GM23338 (cell line): ENCODE measurements around the gene HCN2. TPM values are rescaled to one million over a fixed set of nuclear protein-coding genes. Genes with fewer than 3 reads are reported as not detected.

Source experiments
- ATAC-seq: fragments of 200-7000 bp; cut with Tn5 transposase; 3 replicates; pipeline ENCODE4 v1.9.1; 2020
- DNase-seq: peaks from one replicate; pipeline ENCODE4 v3.0.0-alpha.2; 2015; ENCODE audit warnings: low spot score
- H2AFZ ChIP-seq: fragments of 200-600 bp; sonication (generic); 2 replicates; pipeline ENCODE4 v1.8.0; 2016; ENCODE audit warnings: antibody characterized with exemption, mild to moderate bottlenecking, moderate library complexity
- H3F3A ChIP-seq: fragments of 200-600 bp; sonication (generic); replicated peaks from 2 replicates; pipeline ENCODE4 v1.8.0; 2017; ENCODE audit warnings: antibody characterized with exemption, mixed run types, low read depth
- H3K27ac ChIP-seq: fragments of 200-600 bp; sonication (generic); 2 replicates; pipeline ENCODE4 v1.6.1; 2016; ENCODE audit warnings: low read depth
- H3K27me3 ChIP-seq: fragments of 200-600 bp; sonication (generic); 2 replicates; pipeline ENCODE4 v1.8.0; 2016; ENCODE audit warnings: mild to moderate bottlenecking, mixed run types, moderate library complexity; ENCODE audit not compliant: insufficient read depth
- H3K36me3 ChIP-seq: fragments of 200-600 bp; sonication (generic); 2 replicates; pipeline ENCODE4 v1.8.0; 2016; ENCODE audit warnings: mild to moderate bottlenecking; ENCODE audit not compliant: insufficient read depth
- H3K4me1 ChIP-seq: fragments of 200-600 bp; sonication (generic); 2 replicates; pipeline ENCODE4 v1.8.0; 2016; ENCODE audit warnings: mild to moderate bottlenecking, moderate library complexity; ENCODE audit not compliant: insufficient read depth
- H3K4me2 ChIP-seq: fragments of 200-600 bp; sonication (generic); 2 replicates; pipeline ENCODE4 v1.7.1; 2017; ENCODE audit warnings: mixed run types
- H3K4me3 ChIP-seq: fragments of 200-600 bp; sonication (generic); 2 replicates; pipeline ENCODE4 v1.6.1; 2016; ENCODE audit warnings: mixed run types
- H3K79me2 ChIP-seq: fragments of 200-600 bp; sonication (generic); replicated peaks from 2 replicates; pipeline ENCODE4 v1.8.0; 2017; ENCODE audit warnings: mild to moderate bottlenecking; ENCODE audit not compliant: insufficient read depth
- H3K9me2 ChIP-seq: fragments of 200-600 bp; sonication (generic); 2 replicates; pipeline ENCODE4 v1.8.0; 2017; ENCODE audit not compliant: insufficient read depth
- H4K20me1 ChIP-seq: fragments of 200-600 bp; sonication (generic); replicated peaks from 2 replicates; pipeline ENCODE4 v1.8.0; 2017; ENCODE audit warnings: mild to moderate bottlenecking; ENCODE audit not compliant: insufficient read depth
- H3K27ac Mint-ChIP-seq: 2 replicates; pipeline ENCODE4 v1.8.0; 2020; ENCODE audit warnings: inconsistent platforms, mild to moderate bottlenecking, moderate library complexity, mixed read lengths
- H3K27me3 Mint-ChIP-seq: 3 replicates; pipeline ENCODE4 v1.8.0; 2022; ENCODE audit warnings: low read depth, mild to moderate bottlenecking, moderate library complexity, mixed read lengths, inconsistent platforms; ENCODE audit not compliant: insufficient read depth, poor library complexity
- H3K36me3 Mint-ChIP-seq: 3 replicates; pipeline ENCODE4 v1.8.0; 2021; ENCODE audit warnings: low read depth, mild to moderate bottlenecking, inconsistent platforms, moderate library complexity, mixed read lengths
- H3K4me1 Mint-ChIP-seq: 3 replicates; pipeline ENCODE4 v1.8.0; 2020; ENCODE audit warnings: mild to moderate bottlenecking, inconsistent platforms, mixed read lengths
- H3K4me3 Mint-ChIP-seq: 3 replicates; pipeline ENCODE4 v1.8.0; 2021; ENCODE audit warnings: moderate library complexity, mild to moderate bottlenecking, inconsistent platforms, mixed read lengths
- H3K9me3 Mint-ChIP-seq: 3 replicates; pipeline ENCODE4 v1.8.0; 2020; ENCODE audit warnings: moderate library complexity, mild to moderate bottlenecking, inconsistent platforms, mixed read lengths
- CREB1 ChIP-seq: fragments of 250-450 bp; sonication (Bioruptor Pico); IDR thresholded peaks from 2 replicates; pipeline ENCODE4 v1.5.0; 2020; ENCODE audit warnings: low read depth, mild to moderate bottlenecking, moderate library complexity
- ETS1 ChIP-seq: IDR thresholded peaks from 2 replicates; pipeline ENCODE4 v1.6.1; 2016; ENCODE audit warnings: antibody characterized with exemption
- EZH2phosphoT487 ChIP-seq: fragments of 200-600 bp; sonication (generic); IDR thresholded peaks from one replicate; pipeline ENCODE4 v1.8.1; 2018; ENCODE audit warnings: antibody characterized with exemption; ENCODE audit not compliant: unreplicated experiment
- NANOG ChIP-seq: IDR thresholded peaks from 2 replicates; pipeline ENCODE4 v1.6.1; 2016; ENCODE audit warnings: antibody characterized with exemption, borderline replicate concordance
- POLR2AphosphoS5 ChIP-seq: IDR thresholded peaks from 2 replicates; pipeline ENCODE4 v1.6.1; 2016; ENCODE audit warnings: antibody characterized with exemption, low read depth
- STAT1 ChIP-seq: IDR thresholded peaks from one replicate; pipeline ENCODE4 v1.6.1; 2016; ENCODE audit warnings: antibody characterized with exemption; ENCODE audit not compliant: unreplicated experiment
- ZNF114 ChIP-seq: fragments of 250-450 bp; sonication (Bioruptor Pico); IDR thresholded peaks from 2 replicates; pipeline ENCODE4 v1.5.0; 2020; ENCODE audit warnings: mild to moderate bottlenecking, moderate library complexity
- ZNF331 ChIP-seq: fragments of 250-450 bp; sonication (Bioruptor Pico); IDR thresholded peaks from 2 replicates; pipeline ENCODE4 v1.5.0; 2020; ENCODE audit warnings: low read depth, mild to moderate bottlenecking, moderate library complexity
- polyA plus RNA-seq: library from polyadenylated mRNA; unstranded; fragments of >200 nt; fragmentation: Nextera tagmentation; extraction: Ambion mirVana; gene quantifications from 2 replicates; pipeline ENCODE4 v1.2.1, GENCODE V29; 2016
- total RNA-seq: library from RNA; depleted of rRNA; stranded (reverse); fragments of >200 nt; shearing (Covaris generic); gene quantifications from 2 replicates; pipeline ENCODE4 v1.2.3, GENCODE V29; 2014
- TF ChIP-seq, protein P1 (sequence below), 2 experiments: fragments of 200-600 bp in 1 of 2; sonication (generic) in 1 of 2; conservative IDR thresholded peaks; 2 replicates each; pipeline versions ENCODE4 v1.5.1 to v1.6.1; 2016 to 2017; ENCODE audit warnings: antibody characterized with exemption in 2 of 2, low read depth in 2 of 2, mild to moderate bottlenecking in 2 of 2, moderate library complexity in 1 of 2
- TF ChIP-seq, protein P2 (sequence below): fragments of 250-450 bp; sonication (Bioruptor Pico); IDR thresholded peaks from 2 replicates; pipeline ENCODE4 v1.5.0; 2020; ENCODE audit warnings: mild to moderate bottlenecking, moderate library complexity

HCN2 gene
- total and polyA plus RNA-seq, 2 experiments from 2014 or later = 0.06 to 2.9 TPM

DNA sequence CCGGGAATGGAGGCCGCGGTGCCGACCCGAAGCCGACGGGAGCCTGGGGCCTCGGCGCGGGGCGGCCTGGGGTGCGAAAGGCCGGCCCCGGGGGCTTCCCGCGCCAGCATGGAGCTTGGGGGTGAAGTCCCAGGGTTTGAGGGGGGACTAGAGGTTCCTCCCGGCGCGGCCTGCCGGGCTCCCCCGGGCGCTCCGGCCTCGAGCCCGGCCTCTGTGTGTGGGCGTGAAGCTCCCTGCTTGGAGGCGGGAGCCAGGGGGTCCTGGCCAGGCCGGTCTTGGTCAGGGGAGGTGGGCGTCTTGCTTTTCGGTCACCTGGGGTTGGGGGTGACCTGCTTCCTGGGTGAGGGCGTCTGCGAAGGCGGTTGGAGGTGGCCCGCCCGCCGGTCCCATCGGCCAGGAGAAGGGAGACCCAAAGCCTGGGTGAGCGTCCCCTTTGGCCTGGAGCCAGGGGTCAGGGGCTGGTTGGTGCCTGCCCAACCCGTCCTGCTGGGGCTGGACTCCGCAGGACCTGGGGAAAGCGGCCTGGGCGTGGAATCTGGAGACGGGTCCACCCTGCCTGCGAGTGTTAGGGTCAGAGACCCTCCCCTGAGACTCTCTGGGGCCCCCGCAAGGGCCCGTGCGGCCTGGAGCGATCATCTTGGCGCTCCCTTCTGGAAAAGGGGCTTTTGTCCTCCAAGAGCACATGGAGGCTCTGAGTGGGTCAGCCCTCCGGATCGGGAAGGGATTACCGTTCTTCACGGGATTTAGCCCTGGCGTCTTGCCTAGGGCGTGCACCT is 16.8 kb upstream of the HCN2 start (continued):
- TF ChIP-seq CREB1 = no peak
- no peak for TF ChIP-seq ZNF331 (CRISPR knock-in tag)
- TF ChIP-seq NANOG = no peak
- no peak for TF ChIP-seq ZNF114 (CRISPR knock-in tag)
- no peak for TF ChIP-seq POLR2AphosphoS5
- TF ChIP-seq, protein P1, sequence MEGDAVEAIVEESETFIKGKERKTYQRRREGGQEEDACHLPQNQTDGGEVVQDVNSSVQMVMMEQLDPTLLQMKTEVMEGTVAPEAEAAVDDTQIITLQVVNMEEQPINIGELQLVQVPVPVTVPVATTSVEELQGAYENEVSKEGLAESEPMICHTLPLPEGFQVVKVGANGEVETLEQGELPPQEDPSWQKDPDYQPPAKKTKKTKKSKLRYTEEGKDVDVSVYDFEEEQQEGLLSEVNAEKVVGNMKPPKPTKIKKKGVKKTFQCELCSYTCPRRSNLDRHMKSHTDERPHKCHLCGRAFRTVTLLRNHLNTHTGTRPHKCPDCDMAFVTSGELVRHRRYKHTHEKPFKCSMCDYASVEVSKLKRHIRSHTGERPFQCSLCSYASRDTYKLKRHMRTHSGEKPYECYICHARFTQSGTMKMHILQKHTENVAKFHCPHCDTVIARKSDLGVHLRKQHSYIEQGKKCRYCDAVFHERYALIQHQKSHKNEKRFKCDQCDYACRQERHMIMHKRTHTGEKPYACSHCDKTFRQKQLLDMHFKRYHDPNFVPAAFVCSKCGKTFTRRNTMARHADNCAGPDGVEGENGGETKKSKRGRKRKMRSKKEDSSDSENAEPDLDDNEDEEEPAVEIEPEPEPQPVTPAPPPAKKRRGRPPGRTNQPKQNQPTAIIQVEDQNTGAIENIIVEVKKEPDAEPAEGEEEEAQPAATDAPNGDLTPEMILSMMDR (conservative IDR thresholded peaks at IDR 0.05; ENCODE audit: low read depth in 2 of 2) = no peak

GRCh38 chr19:573519-573825 is 16.2 kb upstream of the HCN2 start:
- peaks cover 41% of the 10 kb centered on the region for H4K20me1 ChIP-seq
- peak overlapping the region; percentile 96 for H3K4me3 ChIP-seq
- peaks cover 61% of the 10 kb centered on the region for H3K79me2 ChIP-seq
- peak overlapping the region; percentile 100 for H3K4me2 ChIP-seq
- peak overlapping the region; percentile 51; the same call in 1 of the 2 replicates for H3K27ac ChIP-seq
- peaks cover 18% of the 10 kb centered on the region for H3K4me1 ChIP-seq
- Mint-ChIP-seq H3K27me3 (peaks cover 42% of the 10 kb centered on the region), H3K9me3 (peaks cover 16% of the 10 kb centered on the region), H3K4me3 (peak overlapping the region; percentile 90), H3K36me3 (peaks cover 33% of the 10 kb centered on the region), H3K4me1 (peaks cover 29% of the 10 kb centered on the region), H3K27ac (peak overlapping the region; percentile 75)
- no peaks in the 10 kb centered on the region for H3K36me3 ChIP-seq
- peaks cover 15% of the 10 kb centered on the region for H3F3A ChIP-seq
- ATAC-seq = no peak
- no peak overlapping the region for H2AFZ ChIP-seq
- no peaks in the 10 kb centered on the region for H3K9me2 ChIP-seq
- peak; percentile 9 for DNase-seq
- H3K27me3 ChIP-seq = no peaks in the 10 kb centered on the region
- TF ChIP-seq EZH2phosphoT487 = no peak
- TF ChIP-seq, protein P2, sequence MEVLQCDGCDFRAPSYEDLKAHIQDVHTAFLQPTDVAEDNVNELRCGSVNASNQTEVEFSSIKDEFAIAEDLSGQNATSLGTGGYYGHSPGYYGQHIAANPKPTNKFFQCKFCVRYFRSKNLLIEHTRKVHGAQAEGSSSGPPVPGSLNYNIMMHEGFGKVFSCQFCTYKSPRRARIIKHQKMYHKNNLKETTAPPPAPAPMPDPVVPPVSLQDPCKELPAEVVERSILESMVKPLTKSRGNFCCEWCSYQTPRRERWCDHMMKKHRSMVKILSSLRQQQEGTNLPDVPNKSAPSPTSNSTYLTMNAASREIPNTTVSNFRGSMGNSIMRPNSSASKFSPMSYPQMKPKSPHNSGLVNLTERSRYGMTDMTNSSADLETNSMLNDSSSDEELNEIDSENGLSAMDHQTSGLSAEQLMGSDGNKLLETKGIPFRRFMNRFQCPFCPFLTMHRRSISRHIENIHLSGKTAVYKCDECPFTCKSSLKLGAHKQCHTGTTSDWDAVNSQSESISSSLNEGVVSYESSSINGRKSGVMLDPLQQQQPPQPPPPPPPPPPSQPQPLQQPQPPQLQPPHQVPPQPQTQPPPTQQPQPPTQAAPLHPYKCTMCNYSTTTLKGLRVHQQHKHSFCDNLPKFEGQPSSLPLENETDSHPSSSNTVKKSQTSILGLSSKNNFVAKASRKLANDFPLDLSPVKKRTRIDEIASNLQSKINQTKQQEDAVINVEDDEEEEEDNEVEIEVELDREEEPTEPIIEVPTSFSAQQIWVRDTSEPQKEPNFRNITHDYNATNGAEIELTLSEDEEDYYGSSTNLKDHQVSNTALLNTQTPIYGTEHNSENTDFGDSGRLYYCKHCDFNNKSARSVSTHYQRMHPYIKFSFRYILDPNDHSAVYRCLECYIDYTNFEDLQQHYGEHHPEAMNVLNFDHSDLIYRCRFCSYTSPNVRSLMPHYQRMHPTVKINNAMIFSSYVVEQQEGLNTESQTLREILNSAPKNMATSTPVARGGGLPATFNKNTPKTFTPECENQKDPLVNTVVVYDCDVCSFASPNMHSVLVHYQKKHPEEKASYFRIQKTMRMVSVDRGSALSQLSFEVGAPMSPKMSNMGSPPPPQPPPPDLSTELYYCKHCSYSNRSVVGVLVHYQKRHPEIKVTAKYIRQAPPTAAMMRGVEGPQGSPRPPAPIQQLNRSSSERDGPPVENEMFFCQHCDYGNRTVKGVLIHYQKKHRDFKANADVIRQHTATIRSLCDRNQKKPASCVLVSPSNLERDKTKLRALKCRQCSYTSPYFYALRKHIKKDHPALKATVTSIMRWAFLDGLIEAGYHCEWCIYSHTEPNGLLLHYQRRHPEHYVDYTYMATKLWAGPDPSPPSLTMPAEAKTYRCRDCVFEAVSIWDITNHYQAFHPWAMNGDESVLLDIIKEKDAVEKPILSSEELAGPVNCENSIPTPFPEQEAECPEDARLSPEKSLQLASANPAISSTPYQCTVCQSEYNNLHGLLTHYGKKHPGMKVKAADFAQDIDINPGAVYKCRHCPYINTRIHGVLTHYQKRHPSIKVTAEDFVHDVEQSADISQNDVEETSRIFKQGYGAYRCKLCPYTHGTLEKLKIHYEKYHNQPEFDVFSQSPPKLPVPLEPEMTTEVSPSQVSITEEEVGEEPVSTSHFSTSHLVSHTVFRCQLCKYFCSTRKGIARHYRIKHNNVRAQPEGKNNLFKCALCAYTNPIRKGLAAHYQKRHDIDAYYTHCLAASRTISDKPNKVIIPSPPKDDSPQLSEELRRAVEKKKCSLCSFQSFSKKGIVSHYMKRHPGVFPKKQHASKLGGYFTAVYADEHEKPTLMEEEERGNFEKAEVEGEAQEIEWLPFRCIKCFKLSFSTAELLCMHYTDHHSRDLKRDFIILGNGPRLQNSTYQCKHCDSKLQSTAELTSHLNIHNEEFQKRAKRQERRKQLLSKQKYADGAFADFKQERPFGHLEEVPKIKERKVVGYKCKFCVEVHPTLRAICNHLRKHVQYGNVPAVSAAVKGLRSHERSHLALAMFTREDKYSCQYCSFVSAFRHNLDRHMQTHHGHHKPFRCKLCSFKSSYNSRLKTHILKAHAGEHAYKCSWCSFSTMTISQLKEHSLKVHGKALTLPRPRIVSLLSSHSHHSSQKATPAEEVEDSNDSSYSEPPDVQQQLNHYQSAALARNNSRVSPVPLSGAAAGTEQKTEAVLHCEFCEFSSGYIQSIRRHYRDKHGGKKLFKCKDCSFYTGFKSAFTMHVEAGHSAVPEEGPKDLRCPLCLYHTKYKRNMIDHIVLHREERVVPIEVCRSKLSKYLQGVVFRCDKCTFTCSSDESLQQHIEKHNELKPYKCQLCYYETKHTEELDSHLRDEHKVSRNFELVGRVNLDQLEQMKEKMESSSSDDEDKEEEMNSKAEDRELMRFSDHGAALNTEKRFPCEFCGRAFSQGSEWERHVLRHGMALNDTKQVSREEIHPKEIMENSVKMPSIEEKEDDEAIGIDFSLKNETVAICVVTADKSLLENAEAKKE = no peak
- no peak for TF ChIP-seq STAT1
- no peak for TF ChIP-seq ZNF331 (CRISPR knock-in tag)
- TF ChIP-seq NANOG = no peak
- TF ChIP-seq ZNF114 (CRISPR knock-in tag) = no peak
- TF ChIP-seq CREB1 = no peak
- TF ChIP-seq POLR2AphosphoS5 = no peak
- TF ChIP-seq, protein P1 (conservative IDR thresholded peaks at IDR 0.05; ENCODE audit: low read depth in 2 of 2) = no peak
- no peak for TF ChIP-seq ETS1
